K562 (cell line): ENCODE data around the gene SPATA13. TPM values are rescaled to one million over a fixed set of nuclear protein-coding genes. Genes with fewer than 3 reads are reported as not detected.

Experiments used
- ATAC-seq: fragments of 200-7000 bp; cut with Tn5 transposase; 3 replicates; pipeline ENCODE4 v1.9.1; 2020; ENCODE audit warnings: moderate library complexity
- BruUV-seq: library from RNA; stranded (reverse); fragments of 400-500 nt; replicated peaks from 2 replicates; lab custom pipeline; 2021; lab: Mats Ljungman, UMichigan
- CTCF ChIA-PET: fragments of 300-600 bp; formaldehyde crosslinking; extraction: SDS; loops from one replicate; lab custom pipeline; 2021; ENCODE audit warnings: low intra/inter-chr PET ratio; lab: Yijun Ruan, JAX
- POLR2A ChIA-PET: fragments of 300-600, 350-650 bp; sonication (Branson Sonifier 250); formaldehyde crosslinking; extraction: SDS; loops from one replicate; lab custom pipeline; 2021; ENCODE audit warnings: antibody characterized with exemption, inconsistent platforms; lab: Yijun Ruan, JAX
- DNase-seq, 4 experiments: peaks; one replicate each; pipeline versions ENCODE4 v3.0.0 to v3.0.0-alpha.2; 2011 to 2018; ENCODE audit warnings: low spot score in 3 of 4, mixed read lengths in 3 of 4; ENCODE audit errors: extremely low read depth in 1 of 4
- FAIRE-seq: peaks from 2 replicates; lab custom pipeline; 2011; peaks lifted over from hg19 to GRCh38; lab: Jason Lieb, UNC
- H2AFZ ChIP-seq: 2 replicates; pipeline ENCODE4 v1.6.0; 2011; ENCODE audit warnings: low read depth, low read length, control low read depth, inconsistent platforms
- H3K27ac ChIP-seq: fragments of 200-600 bp; 3 replicates; pipeline ENCODE4 v1.8.0; 2011; ENCODE audit warnings: low read depth, mild to moderate bottlenecking, control low read depth, inconsistent platforms, low read length, moderate library complexity, mixed read lengths; ENCODE audit errors: extremely low read depth
- H3K27me3 ChIP-seq, 2 experiments: fragments of 300-600 bp in 1 of 2; 2 replicates in 1 of 2; 3 replicates in 1 of 2; pipeline versions ENCODE4 v1.6.0 to v1.8.0; 2011; ENCODE audit warnings: inconsistent platforms in 2 of 2, low read length in 2 of 2, mild to moderate bottlenecking in 1 of 2, mixed read lengths in 1 of 2, moderate library complexity in 1 of 2; ENCODE audit not compliant: control insufficient read depth in 2 of 2, insufficient read depth in 2 of 2
- H3K36me3 ChIP-seq: fragments of 300-600 bp; 3 replicates; pipeline ENCODE4 v1.8.0; 2011; ENCODE audit warnings: mild to moderate bottlenecking, low read length, inconsistent platforms; ENCODE audit not compliant: control insufficient read depth, insufficient read depth
- H3K4me1 ChIP-seq, 2 experiments: fragments of 200-600 bp in 1 of 2; replicated peaks in 1 of 2; 2 replicates in 1 of 2; 3 replicates in 1 of 2; pipeline versions ENCODE4 v1.5.1 to v1.8.0; 2011; ENCODE audit warnings: inconsistent platforms in 2 of 2, low read length in 2 of 2, mild to moderate bottlenecking in 1 of 2, mixed read lengths in 1 of 2, moderate library complexity in 1 of 2; ENCODE audit not compliant: control insufficient read depth in 2 of 2, insufficient read depth in 2 of 2
- H3K4me2 ChIP-seq: 2 replicates; pipeline ENCODE4 v1.6.1; 2011; ENCODE audit warnings: low read length, control low read depth, inconsistent platforms, mixed read lengths; ENCODE audit not compliant: insufficient read depth
- H3K4me3 ChIP-seq: fragments of 200-600 bp; sonication (generic), shearing (Covaris generic); 2 replicates; pipeline ENCODE4 v1.5.1; 2016; ENCODE audit warnings: control low read depth, inconsistent platforms
- H3K79me2 ChIP-seq: fragments of 200-600 bp; 3 replicates; pipeline ENCODE4 v1.8.0; 2011; ENCODE audit warnings: low read length, inconsistent platforms; ENCODE audit not compliant: control insufficient read depth, insufficient read depth
- H3K9ac ChIP-seq, 2 experiments: 2 replicates each; pipeline versions ENCODE4 v1.6.0 to v1.6.1; 2011; ENCODE audit warnings: low read depth in 2 of 2, low read length in 2 of 2, control low read depth in 1 of 2, inconsistent platforms in 1 of 2, mild to moderate bottlenecking in 1 of 2, mixed read lengths in 1 of 2; ENCODE audit not compliant: insufficient read depth in 1 of 2
- H3K9me1 ChIP-seq: one replicate; pipeline ENCODE4 v1.6.0; 2011; ENCODE audit warnings: inconsistent platforms, mild to moderate bottlenecking, low read length, moderate library complexity; ENCODE audit not compliant: control insufficient read depth, insufficient read depth
- H3K9me3 ChIP-seq: replicated peaks from 2 replicates; pipeline ENCODE4 v1.5.1; 2011; ENCODE audit warnings: low read depth, low read length, inconsistent platforms; ENCODE audit not compliant: control insufficient read depth, insufficient read depth
- H4K20me1 ChIP-seq: replicated peaks from 2 replicates; pipeline ENCODE4 v1.6.1; 2011; ENCODE audit warnings: low read length, inconsistent platforms, mixed read lengths; ENCODE audit not compliant: control insufficient read depth, insufficient read depth
- BMI1 ChIP-seq: fragments of 150-350 bp; IDR thresholded peaks from 2 replicates; pipeline ENCODE4 v1.6.1; 2014; ENCODE audit warnings: low read length
- CAMTA2 ChIP-seq: fragments of 250-450 bp; sonication (Bioruptor Pico); conservative IDR thresholded peaks from 2 replicates; pipeline ENCODE4 v1.5.1; 2022
- E4F1 ChIP-seq: fragments of 250-450 bp; sonication (Bioruptor Pico); IDR thresholded peaks from 2 replicates; pipeline ENCODE4 v1.5.0; 2021; ENCODE audit warnings: mild to moderate bottlenecking, borderline replicate concordance
- ETV5 ChIP-seq: sonication (generic); formaldehyde crosslinking; IDR thresholded peaks from 2 replicates; pipeline ENCODE4 v1.4.0; 2020; ENCODE audit warnings: low read depth, mild to moderate bottlenecking, missing genetic modification reagents
- EZH2 ChIP-seq: IDR thresholded peaks from 2 replicates; pipeline ENCODE4 v1.6.1; 2012; ENCODE audit warnings: low read depth, mild to moderate bottlenecking, inconsistent platforms, low read length, borderline replicate concordance
- PHF8 ChIP-seq: fragments of 200-600 bp; sonication (generic); IDR thresholded peaks from 2 replicates; pipeline ENCODE4 v1.6.1; 2012; ENCODE audit warnings: mixed run types, mild to moderate bottlenecking, inconsistent platforms, low read length, moderate library complexity, borderline replicate concordance
- RBM34 ChIP-seq: fragments of 200-400 bp; formaldehyde crosslinking; IDR thresholded peaks from 2 replicates; pipeline ENCODE4 v1.6.1; 2018; ENCODE audit warnings: low read length, borderline replicate concordance; ENCODE audit not compliant: insufficient read depth
- ZNF143 ChIP-seq: sonication (generic); formaldehyde crosslinking; IDR thresholded peaks from 2 replicates; pipeline ENCODE4 v1.9.0; 2022; ENCODE audit warnings: mild to moderate bottlenecking, missing genetic modification reagents
- WGBS: fragments of 100-300 bp; shearing (Covaris generic); methylation state at CpG from one replicate; pipeline ENCODE4 v1.1.6; 2016; ENCODE audit warnings: low coverage, mixed read lengths; ENCODE audit not compliant: insufficient coverage; ENCODE audit errors: missing lambda C conversion rate; 5-methylcytosine and 5-hydroxymethylcytosine counted together
- in situ Hi-C: fragments of 300-500 bp; cut with MboI; formaldehyde crosslinking; loops from 4 replicates; pipeline ENCODE4 v1.15.0; 2018; ENCODE audit warnings: inconsistent platforms, mixed read lengths
- intact Hi-C: fragments of 100-400 bp; cut with micrococcal nuclease; formaldehyde crosslinking; loops from 2 replicates; pipeline ENCODE4 v1.14.2; 2022
- polyA plus RNA-seq, 8 experiments: library from polyadenylated mRNA; depleted of rRNA in 4 of 8; stranded (reverse) in 5 of 8; unstranded in 3 of 8; fragments of >200 nt; fragmentation: Nextera tagmentation in 2 of 8; fragmentation: Illumina TruSeq in 1 of 8; extraction: Ambion mirVana in 2 of 8; extraction: Trizol in 1 of 8; gene quantifications; 2 replicates each; pipeline versions ENCODE4 v1.2.1 to v1.2.3, GENCODE V29; 2011 to 2014; ENCODE audit warnings: inconsistent platforms in 1 of 8, missing spikeins in 1 of 8
- total RNA-seq, 7 experiments: library from RNA; depleted of rRNA in 6 of 7; stranded (reverse); fragments of >200 nt in 6 of 7; fragmentation: Illumina TruSeq in 2 of 7; extraction: Trizol in 2 of 7; gene quantifications; 2 replicates each; pipeline versions ENCODE4 v1.2.1 to v1.2.3, GENCODE V29; 2011 to 2021; ENCODE audit warnings: low replicate concordance in 1 of 7
- TF ChIP-seq, protein P1 (sequence below): fragments of 250-450 bp; sonication (Bioruptor Pico); IDR thresholded peaks from 2 replicates; pipeline ENCODE4 v1.4.0; 2020; ENCODE audit warnings: borderline replicate concordance
- TF ChIP-seq, protein P2 (sequence below): sonication (generic); formaldehyde crosslinking; IDR thresholded peaks from 2 replicates; pipeline ENCODE4 v1.8.1; 2023; ENCODE audit warnings: missing genetic modification reagents, mild to moderate bottlenecking, borderline replicate concordance

Gene SPATA13
- total and polyA plus RNA-seq, 9 of the 15 experiments (the other 6 are each of a cell fraction or from before 2014, with no cell fraction given) = 0.08 to 0.99 (median 0.21) TPM; not detected in 2

DNA sequence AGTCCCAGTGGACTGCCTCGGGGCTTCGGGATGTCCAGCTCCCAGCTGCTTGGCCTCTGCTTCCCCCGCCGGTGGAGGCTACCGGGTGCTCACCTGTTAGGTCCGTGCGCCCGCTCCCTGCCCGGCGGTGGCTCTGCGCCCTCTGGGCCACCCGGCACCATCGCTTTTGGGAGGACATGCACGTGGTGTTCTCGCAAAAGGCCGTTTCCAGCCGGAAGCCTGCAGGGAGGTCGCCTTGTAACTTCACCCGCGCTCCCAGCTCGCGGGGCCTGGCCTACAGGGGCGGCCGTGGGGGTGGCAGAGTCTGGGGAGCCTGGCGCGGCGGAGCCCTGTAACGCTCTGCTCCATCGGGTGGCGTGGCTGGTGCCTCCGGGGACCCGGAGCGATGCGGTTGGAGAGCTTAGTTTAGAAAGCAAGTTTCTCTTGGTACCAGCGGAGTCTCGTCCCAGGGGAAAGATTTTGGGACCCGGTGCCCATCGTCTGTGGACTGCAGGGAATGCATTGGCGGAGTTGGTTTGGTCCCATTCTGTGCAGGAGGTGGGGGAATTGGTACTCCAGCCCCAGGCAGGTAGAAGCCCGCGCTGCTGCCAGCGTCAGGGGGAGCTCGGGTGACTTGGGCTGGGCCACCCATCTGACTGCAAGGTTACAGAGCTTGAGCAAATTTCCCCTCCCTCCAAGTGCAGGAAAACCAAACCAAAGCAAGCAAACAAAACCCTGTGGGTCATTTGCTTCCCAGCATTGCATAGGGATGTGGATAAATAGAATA is 673 bp downstream of the SPATA13 start:
- no peak for FAIRE-seq
- peak overlapping the region; percentile 70; the same call in 1 of the 2 replicates for H2AFZ ChIP-seq
- TF ChIP-seq, protein P1, sequence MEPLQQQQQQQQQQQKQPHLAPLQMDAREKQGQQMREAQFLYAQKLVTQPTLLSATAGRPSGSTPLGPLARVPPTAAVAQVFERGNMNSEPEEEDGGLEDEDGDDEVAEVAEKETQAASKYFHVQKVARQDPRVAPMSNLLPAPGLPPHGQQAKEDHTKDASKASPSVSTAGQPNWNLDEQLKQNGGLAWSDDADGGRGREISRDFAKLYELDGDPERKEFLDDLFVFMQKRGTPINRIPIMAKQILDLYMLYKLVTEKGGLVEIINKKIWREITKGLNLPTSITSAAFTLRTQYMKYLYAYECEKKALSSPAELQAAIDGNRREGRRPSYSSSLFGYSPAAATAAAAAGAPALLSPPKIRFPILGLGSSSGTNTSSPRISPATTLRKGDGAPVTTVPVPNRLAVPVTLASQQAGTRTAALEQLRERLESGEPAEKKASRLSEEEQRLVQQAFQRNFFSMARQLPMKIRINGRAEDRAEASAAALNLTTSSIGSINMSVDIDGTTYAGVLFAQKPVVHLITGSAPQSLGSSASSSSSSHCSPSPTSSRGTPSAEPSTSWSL (CRISPR knock-in tag) = no peak
- no peak for TF ChIP-seq EZH2
- no peak for TF ChIP-seq ZNF143 (CRISPR knock-in tag)
- TF ChIP-seq E4F1 (CRISPR knock-in tag) = no peak
- no peak for TF ChIP-seq BMI1
- TF ChIP-seq ETV5 = no peak
- TF ChIP-seq, protein P2, sequence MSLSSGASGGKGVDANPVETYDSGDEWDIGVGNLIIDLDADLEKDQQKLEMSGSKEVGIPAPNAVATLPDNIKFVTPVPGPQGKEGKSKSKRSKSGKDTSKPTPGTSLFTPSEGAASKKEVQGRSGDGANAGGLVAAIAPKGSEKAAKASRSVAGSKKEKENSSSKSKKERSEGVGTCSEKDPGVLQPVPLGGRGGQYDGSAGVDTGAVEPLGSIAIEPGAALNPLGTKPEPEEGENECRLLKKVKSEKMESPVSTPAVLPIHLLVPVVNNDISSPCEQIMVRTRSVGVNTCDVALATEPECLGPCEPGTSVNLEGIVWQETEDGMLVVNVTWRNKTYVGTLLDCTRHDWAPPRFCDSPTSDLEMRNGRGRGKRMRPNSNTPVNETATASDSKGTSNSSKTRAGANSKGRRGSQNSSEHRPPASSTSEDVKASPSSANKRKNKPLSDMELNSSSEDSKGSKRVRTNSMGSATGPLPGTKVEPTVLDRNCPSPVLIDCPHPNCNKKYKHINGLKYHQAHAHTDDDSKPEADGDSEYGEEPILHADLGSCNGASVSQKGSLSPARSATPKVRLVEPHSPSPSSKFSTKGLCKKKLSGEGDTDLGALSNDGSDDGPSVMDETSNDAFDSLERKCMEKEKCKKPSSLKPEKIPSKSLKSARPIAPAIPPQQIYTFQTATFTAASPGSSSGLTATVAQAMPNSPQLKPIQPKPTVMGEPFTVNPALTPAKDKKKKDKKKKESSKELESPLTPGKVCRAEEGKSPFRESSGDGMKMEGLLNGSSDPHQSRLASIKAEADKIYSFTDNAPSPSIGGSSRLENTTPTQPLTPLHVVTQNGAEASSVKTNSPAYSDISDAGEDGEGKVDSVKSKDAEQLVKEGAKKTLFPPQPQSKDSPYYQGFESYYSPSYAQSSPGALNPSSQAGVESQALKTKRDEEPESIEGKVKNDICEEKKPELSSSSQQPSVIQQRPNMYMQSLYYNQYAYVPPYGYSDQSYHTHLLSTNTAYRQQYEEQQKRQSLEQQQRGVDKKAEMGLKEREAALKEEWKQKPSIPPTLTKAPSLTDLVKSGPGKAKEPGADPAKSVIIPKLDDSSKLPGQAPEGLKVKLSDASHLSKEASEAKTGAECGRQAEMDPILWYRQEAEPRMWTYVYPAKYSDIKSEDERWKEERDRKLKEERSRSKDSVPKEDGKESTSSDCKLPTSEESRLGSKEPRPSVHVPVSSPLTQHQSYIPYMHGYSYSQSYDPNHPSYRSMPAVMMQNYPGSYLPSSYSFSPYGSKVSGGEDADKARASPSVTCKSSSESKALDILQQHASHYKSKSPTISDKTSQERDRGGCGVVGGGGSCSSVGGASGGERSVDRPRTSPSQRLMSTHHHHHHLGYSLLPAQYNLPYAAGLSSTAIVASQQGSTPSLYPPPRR (CRISPR knock-in tag) = no peak
- TF ChIP-seq PHF8 = no peak
- TF ChIP-seq RBM34 = no peak
- no peak for TF ChIP-seq CAMTA2 (CRISPR knock-in tag)
- H3K9ac ChIP-seq = peak overlapping the region in 1 of 2 experiments; percentile 90; a peak in 2 of 4 replicates
- H3K9me1 ChIP-seq = no peaks in the 10 kb centered on the region
- 8% methylated on average over 9 of the region's 43 CpGs for WGBS
- no peak; the same call in 2 of the 3 replicates for ATAC-seq
- in situ Hi-C loops (no loop called here), intact Hi-C loops (no loop called here)
- no peaks in the 10 kb centered on the region for H4K20me1 ChIP-seq
- no peaks in the 10 kb centered on the region for H3K36me3 ChIP-seq
- H3K27ac ChIP-seq = no peak overlapping the region
- peak overlapping the region; percentile 36 for H3K4me3 ChIP-seq
- peaks cover 0 to 36% of the 10 kb centered on the region in 2 experiments; a peak in 2 of 5 replicates for H3K27me3 ChIP-seq
- peaks cover 0 to 9% of the 10 kb centered on the region in 2 experiments; a peak in 2 of 5 replicates for H3K4me1 ChIP-seq
- BruUV-seq = no TSS peak
- ChIA-PET CTCF (no interaction called here), POLR2A (interaction anchor here (0.9 kb wide), 1 partner anchor 621 kb away, joined by 3 read pairs; no protein-coding TSS in a partner anchor)
- no peaks in the 10 kb centered on the region for H3K79me2 ChIP-seq
- peak overlapping the region; percentile 49 for H3K4me2 ChIP-seq
- peak in 3 of 4 experiments; percentile 6 to 10 (median 7) for DNase-seq
- H3K9me3 ChIP-seq = no peaks in the 10 kb centered on the region
